Stimulated activated CD8-positive, alpha-beta memory T cell treated with anti-CD3 and anti-CD28 coated beads, Interleukin-4, amount 100 ng/mL, for 4 hours (primary cell): ENCODE measurements around the gene PFAS.

Experiments
- DNase-seq, 2 donors: peaks; one replicate each; pipeline ENCODE4 v3.0.0-alpha.2; 2020; ENCODE audit warnings: low read depth in 2 of 2, low spot score in 1 of 2

The PFAS gene

DNA sequence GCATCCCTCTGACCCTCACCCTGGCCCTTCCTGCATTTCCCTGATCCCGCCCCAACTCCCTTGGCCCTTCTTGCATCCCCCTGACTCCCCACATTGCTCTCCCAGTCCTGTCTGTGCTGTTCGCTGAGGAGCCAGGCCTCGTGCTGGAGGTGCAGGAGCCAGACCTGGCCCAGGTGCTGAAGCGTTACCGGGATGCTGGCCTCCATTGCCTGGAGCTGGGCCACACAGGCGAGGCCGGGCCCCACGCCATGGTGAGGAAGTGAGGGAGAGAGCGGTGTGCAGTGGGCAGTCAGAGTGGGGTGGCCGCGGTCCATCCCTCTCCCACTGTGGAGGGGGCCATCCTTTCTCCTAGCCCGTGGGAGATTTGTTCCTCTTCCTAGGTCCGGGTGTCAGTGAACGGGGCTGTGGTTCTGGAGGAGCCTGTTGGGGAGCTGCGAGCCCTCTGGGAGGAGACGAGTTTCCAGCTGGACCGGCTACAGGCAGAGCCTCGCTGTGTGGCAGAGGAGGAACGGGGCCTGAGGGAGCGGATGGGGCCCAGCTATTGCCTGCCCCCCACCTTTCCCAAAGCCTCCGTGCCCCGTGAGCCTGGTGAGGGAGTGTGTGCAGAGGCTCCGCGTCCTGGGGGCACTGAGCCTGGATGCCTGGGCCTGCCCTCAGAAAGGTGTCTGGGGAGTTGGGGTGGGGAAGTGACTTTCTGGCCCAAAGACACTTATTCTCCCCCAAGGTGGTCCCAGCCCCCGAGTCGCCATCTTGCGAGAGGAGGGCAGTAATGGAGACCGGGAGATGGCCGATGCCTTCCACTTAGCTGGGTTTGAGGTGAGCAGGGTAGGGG, 17.8 kb downstream of the PFAS start:
- DNase-seq, result no peak

DNA sequence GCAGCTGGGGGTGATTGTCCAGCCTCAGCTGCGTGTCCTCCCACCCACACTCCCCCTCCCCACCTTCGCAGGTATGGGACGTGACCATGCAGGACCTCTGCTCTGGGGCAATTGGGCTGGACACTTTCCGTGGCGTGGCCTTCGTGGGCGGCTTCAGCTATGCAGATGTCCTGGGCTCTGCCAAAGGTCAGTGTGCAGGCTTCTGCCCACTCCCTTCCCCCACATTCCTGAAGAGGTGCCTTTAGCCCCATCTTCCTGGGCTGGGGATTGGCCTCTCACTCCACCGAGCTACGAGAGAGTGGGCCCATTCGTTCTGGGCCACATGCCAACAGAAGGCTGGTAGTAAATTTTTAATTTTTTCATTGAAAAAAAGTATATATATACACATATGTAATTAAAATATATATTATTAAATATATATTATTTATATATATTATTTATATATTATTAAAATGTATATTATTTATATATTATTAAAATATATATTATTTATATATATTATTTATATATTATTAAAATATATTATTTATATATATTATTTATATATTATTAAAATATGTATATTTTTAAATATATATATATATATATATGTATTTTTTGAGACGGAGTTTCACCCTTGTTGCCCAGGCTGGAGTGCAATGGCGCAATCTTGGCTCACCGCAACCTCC, 18.5 kb downstream of the PFAS start:
- no peak for DNase-seq

DNA sequence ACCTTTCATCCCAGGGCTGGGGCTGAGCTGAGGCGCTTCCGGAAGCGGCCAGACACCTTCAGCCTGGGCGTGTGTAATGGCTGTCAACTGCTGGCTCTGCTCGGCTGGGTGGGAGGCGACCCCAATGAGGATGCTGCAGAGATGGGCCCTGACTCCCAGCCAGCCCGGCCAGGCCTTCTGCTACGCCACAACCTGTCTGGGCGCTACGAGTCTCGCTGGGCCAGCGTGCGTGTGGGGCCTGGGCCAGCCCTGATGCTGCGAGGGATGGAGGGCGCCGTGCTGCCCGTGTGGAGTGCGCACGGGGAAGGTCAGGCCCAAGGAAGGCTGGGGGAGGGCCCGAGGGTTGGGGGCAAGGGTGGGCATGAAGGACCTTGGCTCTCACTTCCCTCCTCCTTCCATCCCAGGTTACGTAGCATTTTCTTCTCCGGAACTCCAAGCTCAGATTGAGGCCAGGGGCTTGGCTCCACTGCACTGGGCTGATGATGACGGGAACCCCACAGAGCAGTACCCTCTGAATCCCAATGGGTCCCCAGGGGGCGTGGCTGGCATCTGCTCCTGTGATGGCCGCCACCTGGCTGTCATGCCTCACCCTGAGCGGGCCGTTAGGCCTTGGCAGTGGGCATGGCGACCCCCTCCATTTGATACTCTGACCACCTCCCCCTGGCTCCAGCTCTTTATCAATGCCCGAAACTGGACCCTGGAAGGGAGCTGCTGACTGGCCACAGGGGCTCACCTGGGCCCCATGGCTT, 19.6 kb downstream of the PFAS start:
- DNase-seq, result no peak

DNA sequence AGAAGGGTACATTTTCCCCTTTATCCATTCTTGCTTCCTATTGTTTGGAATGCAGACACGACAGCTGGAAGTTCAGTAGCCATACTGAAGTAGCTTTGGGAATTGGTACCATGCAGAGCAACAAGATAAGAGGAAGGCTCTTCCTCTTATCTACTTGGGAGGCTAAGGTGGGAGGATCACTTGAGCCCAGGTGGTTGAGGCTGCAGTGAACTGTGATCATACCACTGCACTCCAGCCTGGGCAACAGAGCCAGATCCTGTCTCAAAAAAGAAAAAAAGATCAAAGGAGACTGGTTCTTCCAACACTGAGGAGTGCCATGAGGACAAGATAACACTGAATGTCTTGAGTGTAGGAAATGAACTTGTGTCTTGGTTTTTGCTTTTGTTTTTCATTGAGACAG, 23.3 kb downstream of the PFAS start:
- no peak for DNase-seq

DNA sequence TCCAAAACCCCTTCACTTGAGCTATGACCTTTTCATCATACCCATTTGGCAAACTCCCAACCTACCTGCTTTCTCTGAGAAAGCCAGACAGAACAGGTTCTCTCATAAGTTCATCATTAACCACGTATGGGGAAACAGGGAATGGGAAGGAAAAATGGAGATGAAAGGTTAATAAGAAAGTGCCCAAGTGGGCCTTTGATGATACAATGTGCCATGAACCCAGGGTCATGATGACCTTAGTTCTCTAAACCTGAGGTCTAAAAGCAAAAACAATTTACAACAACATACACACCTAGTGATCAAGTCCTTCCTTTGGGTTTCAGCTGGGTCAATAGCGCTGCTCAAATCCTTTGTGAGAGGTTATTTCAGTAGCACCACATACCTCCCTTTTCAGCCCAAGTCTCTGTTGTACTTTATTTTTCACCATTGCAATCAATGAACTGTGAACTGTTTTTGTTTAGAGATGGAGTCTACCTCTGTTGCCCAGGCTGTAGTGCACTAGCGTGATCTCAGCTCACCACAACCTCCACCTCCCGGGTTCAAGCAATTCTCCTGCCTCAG, 24.9 kb downstream of the PFAS start:
- DNase-seq, result no peak

DNA sequence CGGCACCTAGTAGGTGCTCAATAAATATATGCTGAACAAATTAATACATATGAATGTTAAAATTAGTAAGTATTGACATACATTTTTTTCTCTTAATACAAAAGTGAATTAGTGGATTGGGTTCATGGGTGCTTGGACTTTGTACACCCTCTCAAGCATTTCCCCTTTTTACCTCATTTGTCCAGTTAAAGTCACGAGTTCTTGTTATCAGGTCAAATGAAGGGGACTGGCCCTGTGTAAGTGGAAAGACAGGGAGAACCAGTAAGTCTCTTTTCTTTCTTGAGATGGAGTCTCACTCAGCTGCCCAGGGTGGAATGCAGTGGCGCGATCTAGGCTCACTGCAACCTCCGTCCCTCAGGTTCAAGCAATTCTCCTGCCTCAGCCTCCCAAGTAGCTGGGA, 25.7 kb downstream of the PFAS start:
- DNase-seq, result no peak

DNA sequence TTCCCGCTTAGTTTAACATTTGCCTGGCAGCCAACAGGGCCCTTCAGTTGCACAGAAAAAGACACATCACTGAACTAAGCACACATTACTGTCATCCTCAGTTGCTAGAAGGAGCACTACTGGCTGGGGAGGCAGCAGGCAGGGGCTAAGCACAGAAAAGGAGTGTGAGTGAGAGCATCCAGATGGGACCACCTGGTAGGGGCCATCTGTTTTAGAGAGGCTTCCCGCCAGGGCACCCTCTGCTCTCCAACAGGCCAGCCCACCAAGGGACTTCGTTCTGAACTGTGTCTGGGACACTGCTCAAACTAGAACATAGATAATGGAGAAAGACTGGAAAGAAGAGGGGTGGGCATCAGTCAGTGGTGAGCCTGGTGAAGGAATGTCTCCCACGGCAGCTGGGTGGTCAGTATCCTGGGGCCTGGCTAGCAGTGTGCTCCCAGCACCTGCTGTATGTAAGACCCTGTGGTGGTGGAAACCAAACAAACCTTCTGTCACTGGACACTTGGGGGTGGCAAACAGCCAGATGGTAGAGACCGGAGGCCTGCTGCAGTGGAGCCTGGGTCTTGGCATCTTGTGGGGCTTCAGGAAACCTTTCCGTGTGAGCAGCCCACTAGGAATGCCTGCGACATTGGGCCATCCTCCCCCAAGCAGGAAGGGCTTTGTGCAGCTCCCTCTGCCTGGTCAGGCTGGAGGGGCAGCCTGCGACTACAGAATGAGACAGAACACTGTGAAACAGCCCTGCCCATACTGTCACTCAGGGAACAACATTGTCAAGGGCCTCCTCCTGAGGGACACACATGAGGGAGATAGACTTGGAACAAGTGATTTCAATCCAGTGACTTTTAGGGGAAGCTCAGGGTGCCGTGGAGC, 26.6 kb downstream of the PFAS start:
- no peak for DNase-seq

DNA sequence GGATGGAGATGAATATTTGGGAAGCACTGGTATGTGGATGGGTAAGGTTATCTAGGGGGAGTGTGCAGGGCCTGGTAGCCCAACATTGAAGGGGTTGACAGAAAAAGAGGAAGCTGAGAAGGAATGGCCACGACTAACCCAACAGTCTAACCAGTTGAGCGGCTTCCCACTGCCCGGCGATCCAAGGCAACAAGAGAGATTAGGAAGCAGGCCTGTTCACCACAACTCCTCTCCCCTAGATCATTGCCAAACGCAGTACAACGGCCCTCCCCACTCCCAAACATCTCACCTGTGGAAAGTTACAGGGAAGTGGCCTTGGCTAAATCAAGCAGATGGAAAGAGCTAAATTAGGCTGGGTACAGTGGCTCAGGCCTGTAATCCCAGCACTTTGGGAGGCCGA, 28.2 kb downstream of the PFAS start:
- DNase-seq, result no peak

DNA sequence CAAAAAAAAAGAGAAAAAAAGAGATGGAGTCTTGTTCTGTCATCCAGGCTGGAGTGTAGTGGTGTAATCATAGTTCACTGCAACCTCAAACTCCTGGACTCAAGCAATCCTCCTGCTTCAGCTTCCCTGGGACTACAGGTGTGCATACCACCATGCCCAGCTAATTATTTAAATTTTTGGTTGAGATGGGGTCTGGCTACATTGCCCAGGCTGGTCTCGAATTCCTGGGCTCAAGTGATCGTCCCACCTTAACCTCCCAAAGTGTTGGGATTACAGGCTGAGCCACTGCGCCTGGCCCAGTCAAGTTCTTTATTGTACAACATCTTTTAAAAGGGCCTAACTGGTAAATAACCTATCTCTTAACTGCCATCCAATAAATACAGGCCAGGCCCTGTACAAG, 33.3 kb downstream of the PFAS start:
- no peak for DNase-seq

DNA sequence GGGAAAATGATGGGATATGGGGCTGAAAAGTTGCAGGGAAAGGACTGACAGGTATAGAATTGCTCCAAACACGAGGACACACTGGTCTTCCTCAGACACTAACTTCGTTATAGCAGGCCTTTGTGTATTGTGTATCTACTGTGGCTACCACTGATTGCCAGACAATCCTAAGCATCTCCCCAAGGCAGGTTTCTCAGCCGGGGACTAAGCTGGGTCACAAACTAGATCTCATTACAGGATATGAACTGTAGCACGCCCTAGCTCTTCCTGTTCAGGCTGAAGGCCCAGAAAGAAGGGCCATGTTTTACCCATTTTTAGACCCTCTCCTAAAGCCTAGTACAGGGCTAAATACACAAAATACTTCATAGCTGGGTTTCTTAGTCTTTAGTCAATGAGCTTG, 34.3 kb downstream of the PFAS start:
- no peak for DNase-seq

DNA sequence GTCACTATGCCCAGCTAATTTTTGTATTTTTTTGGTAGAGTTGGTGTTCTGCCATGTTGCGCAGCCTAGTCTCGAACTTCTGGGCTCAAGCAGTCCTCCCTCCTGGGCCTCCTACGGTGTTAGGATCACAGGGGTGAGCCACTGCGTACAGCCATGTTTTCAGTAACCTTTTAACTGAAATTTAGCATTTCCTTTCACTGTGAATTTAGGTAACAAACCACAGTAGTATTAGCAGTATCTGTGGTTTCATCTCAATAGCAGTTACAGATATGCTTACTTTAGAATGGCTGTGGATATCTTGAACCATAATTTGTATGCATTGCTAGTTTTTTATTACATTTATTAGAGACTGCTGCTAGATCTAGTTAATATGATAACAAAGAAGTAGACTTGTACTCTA, 35.0 kb downstream of the PFAS start:
- no peak for DNase-seq

DNA sequence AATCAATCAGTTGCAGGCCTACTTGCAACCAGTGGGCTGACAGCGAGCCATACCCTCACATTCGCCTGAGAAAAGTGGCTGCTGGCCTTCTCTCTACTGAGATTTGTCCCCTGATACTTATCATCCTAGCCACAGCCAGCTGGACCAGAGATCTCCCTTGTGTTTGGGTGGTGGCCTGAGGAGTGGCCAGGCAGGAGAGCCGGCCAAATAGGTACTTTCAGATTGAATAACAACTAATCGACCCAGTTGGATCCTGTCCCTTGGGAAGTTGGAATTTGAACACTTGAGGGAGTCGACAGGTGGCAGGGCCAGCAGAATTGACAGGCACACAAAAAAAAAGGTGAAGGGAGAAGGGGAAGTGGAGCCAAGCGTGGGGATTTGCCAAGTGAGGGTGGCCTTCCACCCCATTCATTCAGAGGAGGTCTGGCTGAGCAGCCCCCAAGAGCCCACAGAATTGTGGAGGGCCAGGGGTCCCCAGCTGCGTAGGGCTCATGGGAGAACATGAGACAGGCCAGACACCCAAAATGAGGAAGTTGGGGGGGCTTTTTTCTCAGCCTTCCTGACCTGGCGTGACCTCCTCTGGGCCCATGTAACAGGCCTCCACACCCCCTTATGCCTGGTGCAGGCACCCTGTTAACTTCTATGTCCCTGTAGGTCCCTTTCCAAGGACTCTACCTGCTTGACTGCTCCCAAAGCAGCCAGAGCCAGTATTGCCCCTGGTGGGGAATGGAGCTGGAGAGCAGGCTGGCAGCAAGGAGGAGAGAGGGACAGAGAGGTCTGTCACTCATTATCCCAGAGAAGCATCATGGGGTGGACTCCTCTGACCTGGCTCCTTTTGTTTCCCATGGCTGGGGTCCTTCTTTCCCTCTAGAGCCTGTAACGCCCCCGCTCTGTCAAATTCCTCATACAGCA, 36.4 kb downstream of the PFAS start:
- DNase-seq, result no peak

DNA sequence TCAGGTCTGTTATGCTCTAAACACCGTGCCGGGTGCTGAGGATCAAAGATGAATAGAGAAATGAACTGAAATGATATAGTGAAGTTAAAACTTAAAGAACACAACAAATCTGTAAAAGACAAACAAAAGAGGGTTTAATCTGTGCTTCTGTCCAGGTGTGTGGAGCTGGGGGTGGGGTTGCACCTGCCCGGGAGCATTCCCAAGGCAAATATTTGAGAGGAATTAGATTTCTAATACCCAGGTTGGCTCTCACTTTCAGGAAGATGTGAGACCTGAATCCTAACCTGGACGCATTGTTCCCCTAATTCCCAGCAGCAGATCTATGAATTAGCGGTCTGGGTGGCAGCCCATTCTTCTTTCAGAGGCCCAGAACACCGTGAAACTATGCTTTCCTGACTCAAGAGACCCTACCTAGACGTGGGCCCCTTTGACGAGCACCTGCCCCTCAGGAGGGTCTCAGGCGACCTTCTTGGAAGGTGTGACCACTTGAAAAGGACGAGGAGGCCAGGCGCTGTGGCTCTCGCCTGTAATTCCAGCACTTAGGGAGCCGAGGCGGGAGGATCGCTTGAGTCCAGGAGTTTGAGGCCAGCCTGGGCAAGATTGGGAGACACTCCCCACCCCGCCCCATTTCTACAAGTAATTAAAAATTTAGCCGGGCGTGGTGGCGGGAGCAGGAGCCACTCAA, 38.7 kb downstream of the PFAS start:
- no peak for DNase-seq

DNA sequence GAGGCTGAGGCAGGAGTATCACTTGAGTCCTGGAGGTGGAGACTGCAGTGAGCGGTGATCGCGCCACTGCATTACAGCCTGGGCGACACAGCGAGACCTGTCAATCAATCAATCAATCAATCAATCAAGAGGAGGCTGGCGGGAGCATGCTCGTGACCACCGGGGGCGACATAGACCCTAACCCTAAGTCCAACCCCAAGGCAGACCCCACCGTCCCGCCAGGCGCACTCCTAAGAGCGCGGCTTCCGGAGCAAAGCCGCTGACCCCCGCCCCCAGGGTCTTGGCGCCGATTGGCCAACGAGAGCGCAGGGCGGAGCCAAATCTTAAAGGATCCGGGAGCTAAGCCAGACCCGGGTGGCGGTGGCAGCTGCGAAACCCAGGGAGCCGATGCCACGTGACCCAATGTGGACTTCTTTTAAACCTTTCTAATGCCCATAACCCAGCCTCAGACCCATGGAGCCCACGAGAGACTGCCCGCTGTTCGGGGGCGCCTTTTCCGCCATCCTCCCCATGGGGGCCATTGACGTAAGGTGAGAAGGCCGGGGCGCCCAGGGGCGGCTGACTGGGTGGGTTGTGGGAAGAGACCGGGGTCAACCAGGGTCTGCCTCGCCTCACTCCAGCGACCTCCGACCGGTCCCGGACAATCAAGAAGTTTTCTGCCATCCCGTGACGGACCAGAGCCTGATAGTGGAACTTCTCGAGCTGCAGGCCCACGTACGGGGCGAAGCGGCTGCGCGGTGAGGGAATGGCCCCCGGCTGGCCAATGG, 39.4 kb downstream of the PFAS start, which contains the start of gene RANGRF:
RANGRF (plus strand) TSS at position 335 of the 767 bp plus-strand sequence; CDS start at position 454, 119 bp downstream.
- peak; percentile 47 to 66 for DNase-seq

DNA sequence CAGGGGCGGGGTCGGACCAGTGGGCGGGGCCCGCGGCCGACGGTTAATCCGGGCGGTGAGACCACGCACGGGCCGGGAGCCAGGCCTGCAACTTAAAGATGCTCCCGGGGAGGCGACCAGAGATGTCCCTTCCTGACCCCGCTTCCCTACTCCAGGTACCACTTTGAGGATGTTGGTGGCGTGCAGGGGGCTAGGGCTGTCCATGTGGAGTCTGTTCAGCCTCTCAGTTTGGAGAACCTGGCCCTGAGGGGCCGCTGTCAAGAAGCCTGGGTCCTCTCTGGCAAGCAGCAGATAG, 40.0 kb downstream of the PFAS start:
- no peak for DNase-seq

DNA sequence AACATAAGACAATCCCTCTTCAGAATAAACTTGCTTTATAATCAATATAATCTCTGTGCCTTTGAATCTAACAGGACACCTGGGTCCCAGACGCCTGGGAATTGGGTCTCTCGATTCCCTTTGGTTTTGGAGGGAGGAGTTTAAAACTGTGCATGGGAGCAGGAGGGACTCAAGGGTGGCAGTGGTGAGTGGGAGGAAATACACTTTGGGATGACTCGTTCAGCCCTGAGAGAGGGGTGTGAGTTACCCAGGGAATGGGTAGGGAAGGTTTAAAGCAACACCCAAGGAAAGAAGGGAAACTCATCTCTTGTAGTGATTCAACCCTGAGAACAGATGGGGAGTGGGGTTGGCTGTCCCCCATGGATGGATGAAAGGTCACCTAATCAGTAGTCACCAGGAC, 41.0 kb downstream of the PFAS start:
- DNase-seq, result no peak

DNA sequence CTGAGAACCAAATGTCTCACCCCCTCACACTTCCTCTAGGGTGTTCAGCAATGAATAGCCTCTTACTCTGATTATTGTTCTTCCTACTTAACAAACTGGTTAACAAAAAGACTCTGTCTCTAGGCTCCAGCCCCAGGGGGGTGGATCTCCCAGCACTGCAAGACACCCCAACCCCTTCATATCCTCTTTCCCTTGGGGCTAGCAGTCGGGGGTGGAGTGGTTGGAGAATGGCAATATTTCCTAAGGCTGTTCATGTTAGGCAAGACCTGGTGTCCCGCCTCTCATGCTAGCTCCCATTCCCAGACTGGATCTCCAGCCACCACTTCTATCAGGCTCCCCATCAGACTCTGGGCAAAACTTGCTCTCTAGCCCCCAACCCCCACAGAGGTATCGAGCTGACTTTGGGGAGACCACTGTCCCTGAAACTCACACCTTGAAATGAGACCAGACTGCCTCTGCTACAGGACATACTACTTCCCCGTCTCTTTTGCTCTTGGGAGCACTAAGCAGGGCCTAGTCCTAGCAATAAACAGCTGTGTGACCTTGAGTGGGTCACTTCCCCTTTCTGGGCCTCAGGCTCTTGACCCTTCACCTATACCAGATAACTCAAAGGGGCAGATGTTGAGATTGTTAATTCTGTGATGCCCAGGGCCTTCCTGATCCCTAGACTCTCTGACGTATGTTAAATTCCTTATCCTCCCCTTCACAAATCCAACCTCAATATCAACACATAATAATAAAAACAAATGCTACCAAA, 43.7 kb downstream of the PFAS start:
- DNase-seq, result no peak

DNA sequence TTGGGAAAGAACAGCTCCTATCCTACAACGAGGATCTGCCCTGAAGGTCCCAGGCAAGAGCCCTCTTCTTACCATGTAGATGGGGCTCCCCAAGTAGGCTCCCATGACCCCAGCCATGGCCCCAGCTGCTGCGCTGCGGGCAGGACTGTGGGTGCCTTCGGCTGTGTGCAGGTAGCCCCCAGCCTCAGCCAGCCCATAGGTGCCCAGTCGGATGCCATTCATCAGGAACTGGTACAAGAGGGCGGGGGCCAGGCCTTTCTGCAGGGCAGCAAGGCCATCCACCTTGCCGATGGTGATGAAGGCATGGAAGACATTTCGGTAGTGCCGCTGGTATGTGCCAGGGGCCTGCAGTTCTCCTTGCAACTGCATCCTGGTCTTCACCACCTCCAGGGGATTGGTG, 45.3 kb downstream of the PFAS start:
- DNase-seq, result no peak
